GM19193 (cell line): ENCODE results near the gene SLX9.

Experiments used
- POLR2A ChIP-seq: IDR thresholded peaks from 4 replicates; pipeline ENCODE4 v1.6.1; 2011; ENCODE audit not compliant: insufficient read depth, insufficient read length; ENCODE audit errors: extremely low read depth

Gene SLX9

DNA sequence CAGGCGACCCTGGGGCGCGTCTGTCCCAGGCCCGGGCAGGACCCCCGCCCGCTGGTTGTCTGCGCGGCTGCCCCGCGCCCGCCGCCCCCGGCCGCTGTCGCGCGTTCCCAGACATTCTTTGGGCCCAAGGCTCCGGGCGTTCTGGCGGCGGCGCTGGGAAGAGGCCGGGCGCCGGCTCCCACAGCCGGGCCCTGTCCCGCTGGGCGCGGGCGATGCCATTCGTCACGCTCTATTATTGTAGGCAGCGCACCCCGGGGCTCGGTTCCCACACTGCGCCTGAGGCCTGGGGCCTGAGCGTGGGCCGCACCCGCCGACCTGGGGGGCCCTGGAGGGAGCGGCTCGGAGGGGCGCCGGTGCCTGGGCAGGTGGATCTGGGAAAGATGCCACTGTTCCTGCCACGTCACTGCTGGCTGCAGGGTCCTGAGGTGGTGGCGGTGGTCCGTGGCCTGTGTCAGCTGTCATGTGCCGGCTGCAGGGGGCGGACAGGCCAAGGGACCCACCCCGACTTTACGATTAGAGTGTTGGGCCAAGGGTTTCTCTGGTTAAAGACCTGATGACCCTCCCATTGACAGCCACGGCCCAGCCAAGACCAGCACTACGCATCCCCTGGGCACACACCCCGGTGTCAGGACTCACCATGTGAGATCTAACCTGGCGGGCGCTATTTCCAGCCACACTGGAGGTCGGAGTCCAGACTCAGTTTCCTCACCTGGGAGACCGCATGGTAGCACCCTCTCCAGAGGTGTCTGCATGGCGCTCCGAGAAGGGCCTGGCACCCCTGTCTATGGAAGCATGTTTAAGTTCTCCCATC lies 79.5 kb downstream of the SLX9 start:
- no peak for TF ChIP-seq POLR2A

DNA sequence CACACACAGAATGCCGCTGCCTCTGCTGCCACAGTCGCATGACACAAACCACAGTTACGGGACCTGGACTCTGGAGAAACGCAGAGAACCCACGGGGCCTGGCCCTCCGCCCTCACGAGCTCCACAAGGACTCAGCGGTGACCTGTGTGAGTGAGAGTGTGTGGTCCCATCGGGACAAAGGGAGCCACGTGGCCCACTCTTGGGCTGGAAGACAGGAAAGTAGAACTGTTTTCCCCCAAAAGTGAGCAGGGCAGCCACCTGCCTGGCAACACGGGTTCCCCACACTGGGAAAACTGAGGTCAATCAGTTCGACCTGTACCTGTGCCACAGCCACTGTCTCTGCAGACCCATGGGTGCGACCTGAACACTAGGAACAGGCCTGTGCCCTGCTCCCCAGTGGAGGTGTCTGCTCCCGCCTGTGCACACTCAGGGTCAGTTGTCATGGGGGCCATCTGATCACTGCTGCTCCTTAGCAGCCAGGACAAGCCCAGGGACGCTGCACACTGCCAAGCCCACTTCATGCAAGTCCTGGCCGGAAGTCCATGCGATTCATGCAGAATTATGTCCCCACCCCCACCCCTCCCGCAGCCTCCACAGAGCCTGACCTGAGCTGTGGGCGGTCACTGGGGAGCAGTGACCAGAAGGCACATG lies 80.2 kb downstream of the SLX9 start:
- no peak for TF ChIP-seq POLR2A

DNA sequence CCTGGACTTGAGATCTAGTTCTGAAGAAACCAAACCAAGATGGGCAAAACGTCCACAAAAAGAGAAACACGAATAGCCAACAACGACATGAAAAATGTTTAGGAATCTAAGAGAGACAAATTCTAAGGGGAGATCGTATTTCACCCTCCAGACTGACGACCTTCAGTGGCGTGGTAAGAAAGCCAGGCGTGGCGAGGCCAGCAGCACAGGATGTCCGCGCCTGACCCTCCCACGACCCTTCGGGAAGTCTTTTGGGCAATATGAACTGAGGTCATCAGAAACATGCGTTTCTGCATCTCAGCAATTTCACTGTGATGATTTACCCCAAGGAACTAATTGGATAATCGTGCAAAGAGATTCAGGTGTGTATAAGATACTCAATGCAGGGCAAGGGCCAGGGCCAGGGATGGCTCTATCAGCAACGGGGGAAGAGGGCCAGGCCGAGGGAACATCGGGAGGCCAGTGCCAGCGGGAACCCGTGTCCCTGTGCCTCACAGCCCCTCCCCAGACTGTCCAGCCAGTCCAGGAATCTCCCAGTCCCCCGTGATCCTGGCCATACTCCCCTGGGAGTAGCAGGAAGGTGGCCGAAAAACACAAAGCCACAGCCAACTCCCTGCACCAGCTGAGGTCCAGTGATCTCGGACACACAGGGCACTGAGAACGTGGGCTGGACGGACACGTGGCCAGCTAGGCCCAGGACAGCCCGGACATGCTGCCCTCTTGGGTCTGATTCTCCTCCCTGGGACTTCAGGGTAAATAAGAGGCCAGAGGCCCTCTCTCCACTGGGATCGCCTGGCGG lies 81.0 kb downstream of the SLX9 start:
- no peak for TF ChIP-seq POLR2A

DNA sequence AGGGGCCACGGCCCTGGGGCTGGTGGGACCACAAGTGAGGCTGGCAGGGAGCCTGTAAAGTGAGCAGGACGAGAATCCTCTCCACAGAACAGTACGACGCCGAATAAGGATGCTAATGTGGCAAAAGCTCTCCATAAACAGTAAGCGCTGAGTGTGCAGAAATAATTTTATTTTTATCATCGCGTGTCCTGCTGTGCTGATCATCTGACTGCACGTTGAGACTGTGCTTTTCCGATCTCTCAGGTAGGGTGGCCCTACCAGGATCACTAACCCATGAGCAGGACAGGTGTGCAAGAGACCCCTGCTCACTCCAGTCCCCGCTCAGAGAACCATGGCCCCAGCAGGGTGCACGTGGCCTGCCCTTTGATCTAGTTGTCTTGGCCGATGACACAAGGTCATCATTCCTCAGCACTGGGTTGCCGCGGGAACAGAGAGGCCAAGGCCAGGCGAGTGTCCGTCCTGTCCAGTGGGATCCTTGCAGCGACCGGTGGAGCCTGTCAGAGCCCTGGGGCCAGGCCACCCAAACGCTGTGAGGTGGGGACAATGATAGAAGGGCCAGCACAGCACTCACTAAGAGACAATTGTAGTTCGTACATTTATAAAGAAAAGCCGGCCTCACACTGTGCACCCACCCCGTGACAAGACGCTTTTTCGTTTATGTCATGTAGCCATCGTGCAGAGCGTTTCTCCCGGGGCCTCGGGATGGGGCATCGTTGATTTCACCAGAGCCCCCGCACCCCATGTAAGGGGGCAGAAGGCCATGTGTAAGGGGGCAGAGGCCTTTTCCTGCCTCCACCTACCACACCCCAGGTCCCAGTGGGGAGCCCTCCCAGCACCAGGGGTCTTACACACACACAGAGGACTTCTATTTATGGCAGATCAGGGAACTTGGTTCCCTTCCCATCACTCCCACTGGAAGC lies 81.9 kb downstream of the SLX9 start:
- TF ChIP-seq POLR2A: no peak

DNA sequence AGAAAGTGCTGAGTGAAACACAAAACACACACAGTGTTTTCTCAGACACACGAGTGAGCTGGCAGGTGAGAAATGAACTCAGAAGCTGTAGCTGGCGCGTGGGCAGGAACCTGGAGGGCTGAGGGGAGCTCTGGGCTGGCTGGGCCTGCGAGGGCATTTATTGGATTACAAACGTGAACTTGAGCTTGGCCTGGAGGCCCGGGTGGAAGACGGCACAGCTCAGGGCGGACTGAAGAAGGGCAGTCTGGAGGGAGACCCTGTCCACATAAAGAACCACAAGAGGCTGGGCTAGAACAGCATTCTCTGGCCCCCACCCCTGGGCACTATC lies 82.5 kb downstream of the SLX9 start:
- TF ChIP-seq POLR2A: no peak

DNA sequence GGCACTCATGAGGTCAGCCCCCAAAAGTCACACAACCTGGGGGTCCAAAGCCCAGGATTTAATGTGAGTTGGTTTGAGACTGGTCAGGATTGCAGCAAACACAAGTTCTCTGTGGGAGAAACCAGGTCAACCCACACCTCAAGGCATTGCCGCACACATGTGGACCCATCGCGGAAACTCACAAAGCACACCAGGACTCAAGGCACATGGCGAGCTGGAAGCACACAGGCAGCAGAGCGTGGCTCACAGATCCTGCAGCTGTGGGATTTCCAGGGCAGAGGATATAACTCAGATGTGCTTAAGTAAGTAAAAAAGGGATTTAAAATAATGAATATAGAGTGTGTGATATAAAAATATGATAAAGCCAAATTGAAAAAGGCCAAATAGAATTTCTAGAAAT lies 82.9 kb downstream of the SLX9 start:
- no peak for TF ChIP-seq POLR2A

DNA sequence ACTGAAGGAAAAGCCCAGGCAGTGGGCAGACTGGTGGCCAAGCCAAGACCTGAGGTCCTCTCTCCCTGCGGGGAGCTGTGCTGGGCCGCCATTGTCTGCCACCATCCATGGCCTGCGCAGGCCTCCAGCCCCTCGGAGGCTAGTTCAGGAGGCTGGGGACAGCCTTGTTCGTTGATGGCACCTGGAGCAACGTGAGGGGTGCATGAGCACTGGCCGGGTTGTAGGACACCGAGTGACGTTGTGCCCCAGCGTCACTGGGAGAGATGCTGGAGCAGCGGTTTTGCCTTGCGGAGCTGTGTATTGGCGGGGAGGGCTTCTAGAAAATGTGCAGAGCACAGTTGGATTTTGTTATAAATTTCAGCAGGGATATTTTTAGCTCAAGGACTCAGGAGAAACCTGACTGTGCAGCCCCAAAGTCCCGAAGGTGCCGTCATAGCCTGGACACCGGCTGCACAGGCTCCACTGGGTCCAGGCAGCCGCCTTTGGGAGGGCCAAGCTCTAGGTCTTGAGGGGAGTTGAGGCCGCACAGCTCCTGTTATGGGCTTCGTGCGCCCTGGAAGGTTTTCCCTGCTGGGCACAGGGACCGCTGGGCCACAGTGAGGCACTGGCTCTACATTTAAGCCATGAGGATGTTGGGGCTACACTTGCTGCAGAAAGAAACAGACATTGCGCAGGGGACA lies 86.4 kb downstream of the SLX9 start:
- TF ChIP-seq POLR2A: no peak
